HepG2 (cell line): Measurements from ENCODE around the gene FZD4. TPM values are rescaled to one million over a fixed set of nuclear protein-coding genes. Genes with fewer than 3 reads are reported as not detected.

ENCODE experiments used
- CHD4 ChIP-seq: fragments of 200-600 bp; sonication (generic); IDR thresholded peaks from 2 replicates; pipeline ENCODE4 v1.7.0; 2017; ENCODE audit warnings: mild to moderate bottlenecking, low read length, borderline replicate concordance
- EHMT2 ChIP-seq: fragments of 200-600 bp; sonication (generic); IDR thresholded peaks from 2 replicates; pipeline ENCODE4 v1.7.0; 2017; ENCODE audit warnings: antibody characterized with exemption, low read depth, low read length, borderline replicate concordance
- ETV6 ChIP-seq: sonication (generic); formaldehyde crosslinking; conservative IDR thresholded peaks from 2 replicates; pipeline ENCODE4 v1.4.0; 2020; ENCODE audit warnings: missing genetic modification reagents
- FOXO1 ChIP-seq: sonication (generic); formaldehyde crosslinking; IDR thresholded peaks from 2 replicates; pipeline ENCODE4 v1.4.0; 2020; ENCODE audit warnings: missing genetic modification reagents
- KAT2B ChIP-seq: fragments of 150-350 bp; IDR thresholded peaks from 2 replicates; pipeline ENCODE4 v1.6.1; 2014; ENCODE audit warnings: low read depth, low read length, borderline replicate concordance
- KMT2B ChIP-seq: IDR thresholded peaks from 2 replicates; pipeline ENCODE4 v1.6.1; 2016; ENCODE audit warnings: missing genetic modification reagents, missing compliant biosample characterization
- MEIS2 ChIP-seq: sonication (generic); formaldehyde crosslinking; IDR thresholded peaks from 2 replicates; pipeline ENCODE4 v1.9.0; 2021; ENCODE audit warnings: mild to moderate bottlenecking, missing genetic modification reagents
- SAP130 ChIP-seq: IDR thresholded peaks from 2 replicates; pipeline ENCODE4 v1.6.1; 2016; ENCODE audit warnings: low read depth
- SMAD3 ChIP-seq: sonication (generic); formaldehyde crosslinking; IDR thresholded peaks from 2 replicates; pipeline ENCODE4 v1.4.0; 2020; ENCODE audit warnings: missing genetic modification reagents
- SMAD9 ChIP-seq: sonication (generic); formaldehyde crosslinking; IDR thresholded peaks from 2 replicates; pipeline ENCODE4 v1.5.1; 2020; ENCODE audit warnings: mild to moderate bottlenecking, missing genetic modification reagents
- SRF ChIP-seq: IDR thresholded peaks from 2 replicates; pipeline ENCODE4 v1.6.1; 2011; ENCODE audit warnings: mild to moderate bottlenecking, low read depth, low read length, moderate library complexity
- TAF1 ChIP-seq: sonication (generic); formaldehyde crosslinking; IDR thresholded peaks from 2 replicates; pipeline ENCODE4 v1.4.0; 2020; ENCODE audit warnings: missing genetic modification reagents
- TOPORS ChIP-seq: sonication (generic); formaldehyde crosslinking; IDR thresholded peaks from 2 replicates; pipeline ENCODE4 v1.8.0; 2023; ENCODE audit warnings: mild to moderate bottlenecking, missing genetic modification reagents
- U2AF2 ChIP-seq: fragments of 200-400 bp; formaldehyde crosslinking; IDR thresholded peaks from 2 replicates; pipeline ENCODE4 v1.6.1; 2017; ENCODE audit warnings: low read depth, mild to moderate bottlenecking, low read length
- ZFP90 ChIP-seq: sonication (generic); formaldehyde crosslinking; IDR thresholded peaks from 2 replicates; pipeline ENCODE4 v1.8.0; 2022; ENCODE audit warnings: missing genetic modification reagents, mild to moderate bottlenecking, inconsistent platforms, borderline replicate concordance
- ZNF543 ChIP-seq: sonication (generic); formaldehyde crosslinking; IDR thresholded peaks from 2 replicates; pipeline ENCODE4 v1.4.0; 2020; ENCODE audit warnings: mild to moderate bottlenecking, missing genetic modification reagents
- ZNF589 ChIP-seq: sonication (generic); formaldehyde crosslinking; conservative IDR thresholded peaks from 2 replicates; pipeline ENCODE4 v1.8.0; 2022; ENCODE audit warnings: mild to moderate bottlenecking, moderate library complexity, missing genetic modification reagents
- ZNF616 ChIP-seq: sonication (generic); formaldehyde crosslinking; IDR thresholded peaks from 2 replicates; pipeline ENCODE4 v1.5.0; 2020; ENCODE audit warnings: low read depth, mild to moderate bottlenecking, missing genetic modification reagents
- ZNF761 ChIP-seq: sonication (generic); formaldehyde crosslinking; conservative IDR thresholded peaks from 2 replicates; pipeline ENCODE4 v1.4.0; 2020; ENCODE audit warnings: mild to moderate bottlenecking, missing genetic modification reagents
- ZNF879 ChIP-seq: sonication (generic); formaldehyde crosslinking; IDR thresholded peaks from 2 replicates; pipeline ENCODE4 v1.8.1; 2023; ENCODE audit warnings: missing genetic modification reagents
- ZSCAN21 ChIP-seq: sonication (generic); formaldehyde crosslinking; IDR thresholded peaks from 2 replicates; pipeline ENCODE4 v1.8.0; 2022; ENCODE audit warnings: mild to moderate bottlenecking, missing genetic modification reagents, moderate library complexity, borderline replicate concordance
- polyA plus RNA-seq, 8 experiments: library from polyadenylated mRNA; depleted of rRNA in 3 of 8; stranded (reverse) in 7 of 8; unstranded in 1 of 8; fragments of >200 nt; fragmentation: Illumina TruSeq in 4 of 8; extraction: Trizol in 4 of 8; gene quantifications; 2 replicates each; pipeline versions ENCODE4 v1.2.1 to v1.2.3, GENCODE V29; 2011 to 2016; ENCODE audit warnings: low read depth in 4 of 8, missing spikeins in 1 of 8, mixed read lengths in 1 of 8; ENCODE audit not compliant: insufficient read depth in 1 of 8
- total RNA-seq, 5 experiments: library from RNA; depleted of rRNA; stranded (reverse); fragments of >200 nt; fragmentation: Illumina TruSeq; extraction: Trizol; gene quantifications; 2 replicates each; pipeline ENCODE4 v1.2.3, GENCODE V29; 2016; ENCODE audit warnings: low read depth in 1 of 5
- TF ChIP-seq, protein P1 (sequence below): sonication (generic); formaldehyde crosslinking; IDR thresholded peaks from 2 replicates; pipeline ENCODE4 v1.4.0; 2020; ENCODE audit warnings: mild to moderate bottlenecking, missing genetic modification reagents
- TF ChIP-seq, protein P2 (sequence below): sonication (generic); formaldehyde crosslinking; IDR thresholded peaks from 2 replicates; pipeline ENCODE4 v1.4.0; 2020; ENCODE audit warnings: missing genetic modification reagents
- TF ChIP-seq, protein P3 (sequence below): sonication (generic); formaldehyde crosslinking; IDR thresholded peaks from 2 replicates; pipeline ENCODE4 v1.4.0; 2020; ENCODE audit warnings: mild to moderate bottlenecking, missing genetic modification reagents
- TF ChIP-seq, protein P4 (sequence below): sonication (generic); formaldehyde crosslinking; IDR thresholded peaks from 2 replicates; pipeline ENCODE4 v1.4.0; 2020; ENCODE audit warnings: missing genetic modification reagents

The FZD4 gene
- total and polyA plus RNA-seq, 2 of the 13 experiments (the other 11 are each of a cell fraction or from before 2014, with no cell fraction given) = 46.5 to 70.4 TPM

DNA sequence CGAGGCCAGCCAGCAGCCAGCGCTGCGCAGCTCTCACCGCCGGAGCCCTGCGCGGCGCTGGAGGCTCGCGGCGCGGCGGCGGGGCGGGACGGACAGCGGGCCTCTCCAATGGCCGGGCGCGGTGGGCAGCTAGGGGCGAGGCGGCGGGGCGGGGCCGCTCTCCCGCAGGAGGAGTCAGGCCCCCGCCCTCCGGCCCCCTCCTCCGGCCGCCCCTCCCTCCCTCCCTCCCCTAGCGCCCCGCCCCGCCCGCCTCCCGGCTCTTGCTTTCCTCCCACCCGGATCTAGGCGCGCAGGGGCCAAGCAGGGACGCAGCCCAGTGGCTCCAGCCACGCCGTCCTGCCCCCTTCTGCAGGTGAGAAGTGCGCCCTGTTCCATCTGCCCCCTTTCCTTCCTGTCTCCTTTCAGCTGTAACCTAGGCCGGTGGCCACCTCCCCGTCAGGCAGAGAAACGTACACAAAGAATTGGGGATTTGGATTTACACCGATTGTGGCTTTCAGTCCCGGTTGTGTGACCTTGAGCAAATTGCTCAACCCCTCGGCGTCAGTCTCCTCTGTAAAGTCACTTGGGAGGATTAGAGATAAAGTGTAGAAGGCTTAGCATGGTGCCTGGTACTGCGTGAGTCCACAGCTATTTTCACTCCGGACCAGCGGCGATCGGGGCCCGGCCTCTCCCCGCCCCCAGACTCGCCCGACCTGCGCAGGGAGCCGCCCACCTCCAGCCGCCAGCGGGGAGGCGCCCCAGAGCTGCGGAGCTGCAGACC, at the start of gene FZD4 (continued):
- TF ChIP-seq FOXO1 (no peak; the same call in 1 of the 2 replicates), ZSCAN21 (peak; percentile 77; the same call in 1 of the 2 replicates), ZNF879 (CRISPR knock-in tag) (0 out of 2 replicates have a peak, but pooled peaks have one; percentile 22), SMAD9 (CRISPR knock-in tag) (peak; percentile 18; the same call in 1 of the 2 replicates), TAF1 (CRISPR knock-in tag) (peak; percentile 73), SRF (no peak), U2AF2 (no peak), ETV6 (no peak), ZNF543 (no peak), ZNF761 (no peak), ZNF616 (CRISPR knock-in tag) (peak; percentile 76; the same call in 1 of the 2 replicates), KAT2B (no peak), ZFP90 (no peak), KMT2B (CRISPR knock-in tag) (peak; percentile 67), MEIS2 (CRISPR knock-in tag) (no peak), EHMT2 (no peak), SAP130 (peak; percentile 73), CHD4 (0 out of 2 replicates have a peak, but pooled peaks have one; percentile 30), ZNF589 (CRISPR knock-in tag) (0 out of 2 replicates have a peak, but pooled peaks have one; percentile 44), SMAD3 (CRISPR knock-in tag) (no peak), TOPORS (no peak; the same call in 1 of the 2 replicates)
- TF ChIP-seq, protein P1, sequence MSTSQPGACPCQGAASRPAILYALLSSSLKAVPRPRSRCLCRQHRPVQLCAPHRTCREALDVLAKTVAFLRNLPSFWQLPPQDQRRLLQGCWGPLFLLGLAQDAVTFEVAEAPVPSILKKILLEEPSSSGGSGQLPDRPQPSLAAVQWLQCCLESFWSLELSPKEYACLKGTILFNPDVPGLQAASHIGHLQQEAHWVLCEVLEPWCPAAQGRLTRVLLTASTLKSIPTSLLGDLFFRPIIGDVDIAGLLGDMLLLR (CRISPR knock-in tag) = peak; percentile 21
- TF ChIP-seq, protein P2, sequence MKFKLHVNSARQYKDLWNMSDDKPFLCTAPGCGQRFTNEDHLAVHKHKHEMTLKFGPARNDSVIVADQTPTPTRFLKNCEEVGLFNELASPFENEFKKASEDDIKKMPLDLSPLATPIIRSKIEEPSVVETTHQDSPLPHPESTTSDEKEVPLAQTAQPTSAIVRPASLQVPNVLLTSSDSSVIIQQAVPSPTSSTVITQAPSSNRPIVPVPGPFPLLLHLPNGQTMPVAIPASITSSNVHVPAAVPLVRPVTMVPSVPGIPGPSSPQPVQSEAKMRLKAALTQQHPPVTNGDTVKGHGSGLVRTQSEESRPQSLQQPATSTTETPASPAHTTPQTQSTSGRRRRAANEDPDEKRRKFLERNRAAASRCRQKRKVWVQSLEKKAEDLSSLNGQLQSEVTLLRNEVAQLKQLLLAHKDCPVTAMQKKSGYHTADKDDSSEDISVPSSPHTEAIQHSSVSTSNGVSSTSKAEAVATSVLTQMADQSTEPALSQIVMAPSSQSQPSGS = no peak; the same call in 1 of the 2 replicates
- TF ChIP-seq, protein P3, sequence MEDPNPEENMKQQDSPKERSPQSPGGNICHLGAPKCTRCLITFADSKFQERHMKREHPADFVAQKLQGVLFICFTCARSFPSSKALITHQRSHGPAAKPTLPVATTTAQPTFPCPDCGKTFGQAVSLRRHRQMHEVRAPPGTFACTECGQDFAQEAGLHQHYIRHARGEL (CRISPR knock-in tag) = no peak
- TF ChIP-seq, protein P4, sequence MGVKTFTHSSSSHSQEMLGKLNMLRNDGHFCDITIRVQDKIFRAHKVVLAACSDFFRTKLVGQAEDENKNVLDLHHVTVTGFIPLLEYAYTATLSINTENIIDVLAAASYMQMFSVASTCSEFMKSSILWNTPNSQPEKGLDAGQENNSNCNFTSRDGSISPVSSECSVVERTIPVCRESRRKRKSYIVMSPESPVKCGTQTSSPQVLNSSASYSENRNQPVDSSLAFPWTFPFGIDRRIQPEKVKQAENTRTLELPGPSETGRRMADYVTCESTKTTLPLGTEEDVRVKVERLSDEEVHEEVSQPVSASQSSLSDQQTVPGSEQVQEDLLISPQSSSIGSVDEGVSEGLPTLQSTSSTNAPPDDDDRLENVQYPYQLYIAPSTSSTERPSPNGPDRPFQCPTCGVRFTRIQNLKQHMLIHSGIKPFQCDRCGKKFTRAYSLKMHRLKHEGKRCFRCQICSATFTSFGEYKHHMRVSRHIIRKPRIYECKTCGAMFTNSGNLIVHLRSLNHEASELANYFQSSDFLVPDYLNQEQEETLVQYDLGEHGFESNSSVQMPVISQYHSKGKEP (CRISPR knock-in tag) = no peak; the same call in 1 of the 2 replicates
